Suprapubic skin (tissue), 3 donors: Measurements from ENCODE around the gene JAKMIP1.
A peak's percentile ranks its signal among the peaks of the same experiment; 100 is the strongest.

Experiments
- POLR2A ChIP-seq, 2 donors: fragments of 450-650 bp; IDR thresholded peaks; one replicate each; pipeline ENCODE4 v1.6.1; 2017; ENCODE audit warnings: antibody characterized with exemption in 2 of 2, mild to moderate bottlenecking in 2 of 2, moderate library complexity in 2 of 2
- TF ChIP-seq, protein P1 (sequence below), 2 donors: fragments of 200-600 bp in 1 of 2; fragments of 450-650 bp in 1 of 2; sonication (generic) in 1 of 2; IDR thresholded peaks; one replicate each; pipeline ENCODE4 v1.5.1; 2016 to 2019; ENCODE audit warnings: antibody characterized with exemption in 2 of 2, mild to moderate bottlenecking in 1 of 2, moderate library complexity in 1 of 2

GRCh38 chr4:6019316-6020263 lies 180.8 kb downstream of the JAKMIP1 start:
- TF ChIP-seq, protein P1, sequence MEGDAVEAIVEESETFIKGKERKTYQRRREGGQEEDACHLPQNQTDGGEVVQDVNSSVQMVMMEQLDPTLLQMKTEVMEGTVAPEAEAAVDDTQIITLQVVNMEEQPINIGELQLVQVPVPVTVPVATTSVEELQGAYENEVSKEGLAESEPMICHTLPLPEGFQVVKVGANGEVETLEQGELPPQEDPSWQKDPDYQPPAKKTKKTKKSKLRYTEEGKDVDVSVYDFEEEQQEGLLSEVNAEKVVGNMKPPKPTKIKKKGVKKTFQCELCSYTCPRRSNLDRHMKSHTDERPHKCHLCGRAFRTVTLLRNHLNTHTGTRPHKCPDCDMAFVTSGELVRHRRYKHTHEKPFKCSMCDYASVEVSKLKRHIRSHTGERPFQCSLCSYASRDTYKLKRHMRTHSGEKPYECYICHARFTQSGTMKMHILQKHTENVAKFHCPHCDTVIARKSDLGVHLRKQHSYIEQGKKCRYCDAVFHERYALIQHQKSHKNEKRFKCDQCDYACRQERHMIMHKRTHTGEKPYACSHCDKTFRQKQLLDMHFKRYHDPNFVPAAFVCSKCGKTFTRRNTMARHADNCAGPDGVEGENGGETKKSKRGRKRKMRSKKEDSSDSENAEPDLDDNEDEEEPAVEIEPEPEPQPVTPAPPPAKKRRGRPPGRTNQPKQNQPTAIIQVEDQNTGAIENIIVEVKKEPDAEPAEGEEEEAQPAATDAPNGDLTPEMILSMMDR (IDR thresholded peaks at IDR 0.05): peak; percentile 28 to 81
- TF ChIP-seq POLR2A (IDR thresholded peaks at IDR 0.05): no peak
